NK-92 (cell line): ENCODE results near the gene CPXM1.

ENCODE experiments used
- DNase-seq: peaks from one replicate; lab custom pipeline; 2025; ENCODE audit not compliant: unreplicated experiment; lab: John Stamatoyannopoulos, UW

Gene CPXM1

GRCh38 chr20:2804041-2804828 is 3.8 kb upstream of the CPXM1 start:
- no peak for DNase-seq

DNA sequence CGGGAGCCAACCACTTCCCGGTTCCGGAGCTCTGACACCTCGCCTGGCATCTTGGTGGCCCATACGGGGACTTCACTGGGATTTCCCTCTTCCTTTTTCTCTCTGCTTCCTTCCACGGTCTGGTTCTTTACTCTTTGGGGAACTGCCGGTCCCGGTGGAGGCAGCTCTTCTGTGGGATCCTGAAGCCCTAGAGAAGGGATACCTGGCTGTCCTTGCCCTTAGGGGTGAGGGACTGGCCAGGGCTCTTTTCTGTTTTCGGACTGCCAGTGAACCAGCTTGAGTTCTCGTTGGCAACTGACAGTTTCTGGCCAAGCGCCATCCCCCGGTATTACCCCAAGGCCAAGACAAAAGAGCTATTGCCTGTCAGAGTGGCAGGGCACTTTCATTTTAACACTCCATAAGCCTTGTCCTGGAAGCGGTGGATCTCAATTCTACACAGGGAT is 880 bp upstream of the CPXM1 start:
- DNase-seq = no peak

DNA sequence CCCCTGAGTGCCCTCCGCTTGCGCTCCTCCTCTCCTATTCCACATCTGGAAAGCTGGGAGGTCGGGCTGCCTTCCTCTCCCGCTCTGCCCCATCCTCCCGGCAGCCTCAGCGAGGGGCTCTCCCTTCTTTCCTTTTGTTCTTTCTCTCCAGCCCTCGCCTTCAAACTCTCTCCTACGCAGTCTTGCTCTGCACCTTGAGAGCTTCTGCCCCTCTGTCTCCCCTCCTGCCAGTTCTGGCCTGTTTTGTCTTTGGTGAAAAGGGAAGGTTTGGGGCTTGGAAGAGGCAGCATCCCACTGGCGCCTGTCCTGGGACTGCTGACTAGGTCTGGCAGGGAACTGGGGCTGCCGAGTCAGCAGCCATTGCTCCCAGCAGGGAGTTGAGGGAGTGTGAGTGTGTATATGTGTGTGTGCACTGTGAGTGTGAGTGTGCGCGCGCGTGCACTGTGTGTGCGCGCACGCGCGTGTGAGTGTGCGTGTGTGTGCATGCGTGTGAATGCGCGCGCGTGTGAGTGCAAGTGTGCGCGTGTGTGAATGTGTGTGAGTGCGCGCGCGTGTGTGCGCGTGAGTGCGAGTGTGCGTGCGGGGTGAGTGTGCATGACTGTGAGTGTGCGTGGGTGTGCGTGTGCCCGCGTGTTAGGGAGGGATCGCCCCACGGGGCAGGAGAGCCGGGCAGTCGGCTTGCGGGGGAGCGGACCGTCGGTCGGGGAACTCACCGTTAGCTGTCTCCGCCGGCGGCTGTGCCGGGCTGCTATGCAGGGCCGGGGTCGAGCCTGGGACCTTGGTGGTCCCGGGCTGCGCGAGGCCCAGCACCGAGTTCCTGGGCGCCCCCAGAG is 523 bp downstream of the CPXM1 start:
- DNase-seq = no peak

DNA sequence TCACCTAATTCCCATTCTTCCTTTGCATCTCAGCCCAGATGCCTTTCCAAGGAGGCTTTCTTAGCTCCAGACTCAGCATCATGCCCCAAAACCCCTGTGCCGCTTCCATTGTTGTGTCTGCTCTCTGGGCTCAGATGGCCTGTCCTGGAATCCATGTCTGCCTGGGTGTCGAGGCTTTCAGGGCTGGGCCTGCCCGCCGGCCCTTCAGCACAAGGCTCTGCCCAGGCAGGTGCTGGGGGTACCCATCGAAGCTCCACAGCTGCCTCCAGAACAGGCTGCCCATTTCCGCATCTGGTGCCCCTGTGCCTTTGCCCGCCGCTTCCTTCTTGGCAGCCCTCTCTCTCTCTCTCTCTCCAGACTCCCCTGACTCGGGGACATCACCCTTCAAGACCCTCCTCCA is 1.2 kb downstream of the CPXM1 start:
- DNase-seq = no peak

DNA sequence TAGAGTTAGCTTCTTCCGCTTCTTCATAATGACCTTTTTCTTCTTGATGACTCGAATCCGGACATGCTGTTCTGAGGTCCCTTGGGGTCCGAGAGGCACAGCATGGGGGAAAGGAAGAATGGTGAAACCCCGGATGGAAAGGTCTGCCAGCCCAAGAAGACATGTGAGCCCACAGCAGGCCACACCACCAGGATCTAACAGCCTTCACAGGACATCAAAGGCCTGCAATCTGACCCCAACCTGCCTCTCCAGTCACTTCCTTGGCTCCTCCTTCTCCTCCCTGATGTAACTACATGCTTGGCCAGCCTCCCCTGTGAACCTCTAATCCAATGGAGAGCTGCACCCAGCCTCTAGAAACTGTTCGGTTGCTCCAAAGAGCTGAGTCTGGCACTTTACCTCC is 1.6 kb downstream of the CPXM1 start:
- no peak for DNase-seq

GRCh38 chr20:2798095-2798805 is 2.2 kb downstream of the CPXM1 start:
- DNase-seq = no peak

GRCh38 chr20:2797136-2797983 is 3.1 kb downstream of the CPXM1 start:
- no peak for DNase-seq

DNA sequence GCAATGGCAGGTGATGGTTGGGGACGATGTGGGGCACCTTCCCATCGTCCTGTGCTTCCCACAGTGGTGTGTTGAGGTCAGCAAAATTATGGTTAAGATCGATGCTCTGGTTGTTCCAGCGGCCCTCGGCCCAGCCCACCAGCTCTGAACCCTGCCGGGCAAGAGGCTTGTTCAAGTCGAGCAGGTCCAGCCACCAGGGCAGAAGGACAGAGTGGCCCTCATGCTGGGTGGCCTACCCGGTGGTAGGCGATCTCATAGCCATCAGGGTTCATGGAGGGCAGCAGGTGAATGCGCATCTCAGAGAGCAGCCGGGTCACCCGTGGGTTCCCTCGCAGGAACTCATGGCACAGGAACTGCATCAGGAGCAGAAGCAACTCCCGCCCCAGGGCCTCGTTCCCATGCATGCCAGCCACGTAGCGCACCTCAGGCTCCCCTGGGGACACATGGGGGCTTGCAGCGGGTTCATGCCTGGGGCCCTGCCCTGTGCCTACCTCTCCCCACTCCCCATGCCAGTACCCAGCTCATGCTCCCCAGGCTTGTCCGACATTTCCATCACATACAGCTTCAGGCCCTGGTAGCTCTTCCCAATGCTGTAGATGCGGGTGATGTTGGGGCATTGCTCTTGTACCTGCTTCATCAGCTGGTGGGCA is 4.3 kb downstream of the CPXM1 start:
- DNase-seq = no peak

DNA sequence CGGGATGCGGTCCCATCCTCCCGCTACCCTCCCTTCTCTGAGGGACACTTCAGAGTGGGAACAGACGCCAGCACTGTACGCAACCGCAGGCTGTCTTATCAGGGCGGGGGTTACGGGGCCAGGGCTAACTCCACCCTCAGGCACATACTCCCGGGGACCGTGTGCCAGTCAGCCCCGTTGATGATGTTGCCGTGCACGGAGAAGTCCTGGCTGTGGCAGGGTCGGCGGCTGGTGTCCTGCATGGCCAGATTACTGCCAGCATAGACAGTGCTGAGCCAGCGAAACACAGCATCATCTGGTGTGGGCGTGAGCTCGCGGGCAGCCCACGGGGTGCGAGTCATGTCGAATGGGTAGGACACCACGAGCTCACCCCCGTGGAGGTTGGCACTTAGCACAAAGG is 5.0 kb downstream of the CPXM1 start:
- no peak for DNase-seq

- DNase-seq = no peak
These were observed 5.5 kb downstream of the CPXM1 start for GRCh38 chr20:2794866-2795447.

DNA sequence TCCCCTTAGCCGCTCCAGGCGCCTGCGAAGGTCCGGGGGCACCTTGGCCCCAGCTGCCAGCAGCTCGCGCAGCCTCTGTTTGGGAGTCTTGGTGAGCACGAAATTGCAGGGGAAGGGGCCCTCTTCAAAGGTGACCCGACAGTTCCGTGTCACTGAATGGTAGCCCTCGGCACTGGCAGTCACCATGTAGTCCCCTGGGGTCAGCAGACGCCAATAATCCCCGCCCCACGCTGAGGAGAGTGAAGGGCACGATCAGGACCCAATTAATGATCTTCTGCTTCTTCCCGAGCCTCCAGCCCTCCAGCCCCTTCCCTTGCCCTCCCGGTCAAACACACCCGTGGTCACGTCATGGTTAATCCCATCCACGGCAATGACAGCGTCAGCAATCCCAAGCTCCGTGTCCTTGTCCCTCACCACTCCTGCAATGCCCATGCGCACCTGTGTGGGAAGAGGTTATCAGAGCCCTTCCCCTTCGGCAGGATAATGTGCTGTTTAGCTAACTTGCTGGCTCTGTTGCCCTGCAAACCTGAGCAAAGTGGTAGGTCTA is 6.2 kb downstream of the CPXM1 start:
- no peak for DNase-seq

GRCh38 chr20:2793471-2793870 is 7.0 kb downstream of the CPXM1 start:
- no peak for DNase-seq

GRCh38 chr20:2783908-2784566 is 16.4 kb downstream of the CPXM1 start:
- DNase-seq = no peak

GRCh38 chr20:2780948-2781347 is 19.5 kb downstream of the CPXM1 start:
- DNase-seq = no peak

DNA sequence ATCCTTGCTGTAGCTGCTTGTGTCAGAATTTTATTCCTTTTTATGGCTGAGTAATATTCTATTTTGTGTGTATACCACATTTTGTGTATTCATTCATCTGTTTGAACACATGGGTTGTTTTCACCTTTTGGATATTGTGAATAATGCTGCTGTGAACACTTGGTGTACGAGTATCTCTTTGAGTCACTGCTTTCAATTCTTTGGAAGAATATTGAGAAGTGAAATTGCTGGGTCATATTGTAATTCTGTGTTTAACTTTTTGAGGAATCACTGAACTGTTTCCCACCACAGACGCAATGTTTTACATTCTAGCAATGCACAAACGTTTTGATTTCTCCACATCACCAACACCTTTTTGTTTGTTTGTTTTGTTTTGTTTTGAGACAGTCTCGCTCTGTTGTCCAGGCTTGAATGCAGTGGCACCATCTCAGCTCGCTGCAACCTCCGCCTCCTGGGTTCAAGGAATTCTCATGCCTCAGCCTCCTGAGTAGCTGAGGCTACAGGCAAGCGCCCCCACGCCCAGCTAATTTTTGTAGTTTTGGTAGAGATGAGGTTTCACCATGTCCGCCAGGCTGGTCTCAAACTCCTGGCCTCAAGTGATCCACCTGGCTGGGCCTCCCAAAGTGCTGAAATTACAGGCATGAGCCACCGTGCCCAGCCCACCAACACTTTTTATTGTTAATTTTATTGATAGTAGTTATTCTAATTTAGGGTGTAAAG is 21.7 kb downstream of the CPXM1 start:
- DNase-seq = no peak

DNA sequence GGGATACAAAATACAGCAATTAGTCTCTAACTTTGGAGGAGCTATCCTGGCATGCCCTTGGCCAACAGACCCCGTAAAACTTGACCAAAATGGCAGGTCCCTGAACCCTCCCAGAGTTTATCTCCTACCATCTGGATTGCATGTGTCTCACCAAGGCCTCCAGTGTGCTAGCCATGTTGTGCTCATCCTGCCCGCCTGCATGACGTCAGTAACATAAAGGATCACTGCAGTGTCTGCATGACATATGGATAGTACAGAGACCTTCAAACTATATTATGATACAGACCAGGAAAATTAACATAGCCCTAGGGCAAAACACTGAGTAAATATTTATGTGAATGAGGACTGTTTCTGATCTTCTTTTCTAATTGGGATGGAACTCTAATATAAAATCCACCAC is 25.3 kb downstream of the CPXM1 start:
- DNase-seq = no peak

- DNase-seq = no peak
These were observed 26.6 kb downstream of the CPXM1 start for GRCh38 chr20:2773812-2774211.

- no peak for DNase-seq
These were observed 28.8 kb downstream of the CPXM1 start for GRCh38 chr20:2771631-2772080.
